HG02623 (cell line): Measurements from ENCODE around the gene PHF12.

Source experiments
- ATAC-seq: cut with Tn5 transposase; IDR thresholded peaks from one replicate; pipeline ENCODE4 v1.9.1; 2021; ENCODE audit warnings: moderate library complexity; ENCODE audit not compliant: unreplicated experiment

The PHF12 gene

DNA sequence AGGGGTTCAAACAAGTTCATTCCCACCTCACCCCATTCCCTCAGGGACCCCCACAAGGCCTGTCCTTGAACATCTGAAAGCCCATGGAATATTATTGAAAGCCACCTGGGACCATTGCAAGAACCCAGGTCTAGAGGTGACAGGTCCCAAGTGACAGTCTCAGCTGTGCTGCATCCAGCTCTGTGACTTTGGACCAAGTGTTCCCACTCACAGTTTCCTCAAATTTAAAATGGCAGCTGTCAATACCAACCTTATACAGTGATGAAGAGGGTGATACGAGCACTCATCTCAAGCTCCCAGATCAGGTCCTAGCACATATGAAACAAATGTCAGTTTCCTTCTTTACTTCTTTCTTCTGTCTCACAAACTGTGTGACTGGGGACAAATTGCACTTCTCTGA lies 87.4 kb downstream of the PHF12 start:
- no peak for ATAC-seq

- no peak for ATAC-seq
These were observed 88.8 kb downstream of the PHF12 start for GRCh38 chr17:28862561-28862960.

- no peak for ATAC-seq
These were observed 89.7 kb downstream of the PHF12 start for GRCh38 chr17:28861393-28862203.

GRCh38 chr17:28860363-28860808 lies 90.9 kb downstream of the PHF12 start:
- no peak for ATAC-seq

DNA sequence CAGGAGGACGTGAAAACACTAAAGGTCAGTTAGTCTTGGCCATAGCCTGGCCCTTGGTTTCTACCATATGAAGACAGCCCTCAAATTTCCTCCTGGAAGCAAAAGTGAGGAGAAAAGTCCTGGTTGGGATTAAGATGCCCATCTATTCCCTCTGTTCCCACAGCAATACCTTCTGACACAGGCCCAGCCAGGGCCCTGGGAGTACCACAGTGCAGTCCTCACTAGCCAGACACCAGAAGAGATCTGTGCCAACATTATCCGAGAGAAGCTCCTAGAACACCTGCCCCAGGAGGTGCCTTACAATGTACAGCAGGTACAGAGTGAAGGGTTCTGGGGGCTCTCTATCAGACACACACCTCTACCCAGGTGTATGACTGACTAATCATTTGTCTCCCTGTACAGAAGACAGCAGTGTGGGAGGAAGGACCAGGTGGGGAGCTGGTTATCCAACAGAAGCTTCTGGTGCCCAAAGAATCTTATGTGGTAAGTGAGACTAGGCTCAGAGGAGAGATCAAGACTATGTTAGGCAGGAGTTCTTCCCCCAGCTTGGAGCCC lies 92.4 kb downstream of the PHF12 start:
- ATAC-seq, result no peak

GRCh38 chr17:28857905-28858800 lies 93.2 kb downstream of the PHF12 start:
- no peak for ATAC-seq

DNA sequence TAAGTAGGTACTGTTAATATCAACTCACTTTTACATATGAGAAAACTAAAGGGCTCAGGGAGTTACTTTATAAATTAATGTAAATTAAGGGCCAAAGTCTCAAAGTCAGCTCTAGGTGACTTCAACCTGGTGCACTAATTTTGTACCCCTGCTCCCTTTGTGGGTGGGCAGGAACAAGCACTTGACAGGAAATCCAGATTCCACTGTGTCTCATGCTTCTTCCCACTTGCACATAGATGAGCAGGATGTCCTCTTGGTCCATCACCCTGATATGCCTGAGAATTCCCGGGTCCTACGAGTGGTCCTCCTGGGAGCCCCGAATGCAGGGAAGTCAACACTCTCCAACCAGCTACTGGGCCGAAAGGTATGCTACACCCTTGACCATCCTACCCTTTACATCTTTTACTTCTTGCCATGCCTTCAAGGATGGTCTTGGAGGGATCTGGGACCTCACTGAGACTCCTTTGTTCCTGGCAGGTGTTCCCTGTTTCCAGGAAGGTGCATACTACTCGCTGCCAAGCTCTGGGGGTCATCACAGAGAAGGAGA lies 95.2 kb downstream of the PHF12 start:
- ATAC-seq, result no peak

GRCh38 chr17:28855336-28855679 lies 96.0 kb downstream of the PHF12 start:
- ATAC-seq, result no peak
